ENCODE measurements around the gene NLGN4X.

Gene NLGN4X

DNA sequence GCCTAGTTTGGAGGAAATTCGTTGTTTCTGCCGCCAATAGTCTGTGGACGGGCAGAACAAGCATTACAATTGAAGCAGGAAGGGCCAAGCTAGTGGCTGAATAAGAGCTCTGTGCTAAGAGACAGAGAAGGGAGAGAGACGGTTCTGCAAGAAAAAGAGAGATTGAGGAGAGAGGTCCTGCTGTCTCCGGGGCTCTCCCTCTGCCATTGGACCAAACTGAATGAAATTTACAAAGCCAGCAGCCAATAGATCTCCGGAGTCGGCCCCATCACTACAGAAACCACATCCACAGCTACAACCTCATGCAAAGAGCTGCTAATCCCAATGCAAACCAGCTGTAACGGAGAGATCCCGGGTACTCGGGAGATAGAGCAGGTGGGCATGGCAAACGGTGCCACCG, at the start of gene NLGN4X:
TSS of gene NLGN4X (minus strand) at position 148 of the 400 bp plus-strand sequence. CDS start 77,401 bp downstream, outside the sequence.
- no peak for DNase-seq

DNA sequence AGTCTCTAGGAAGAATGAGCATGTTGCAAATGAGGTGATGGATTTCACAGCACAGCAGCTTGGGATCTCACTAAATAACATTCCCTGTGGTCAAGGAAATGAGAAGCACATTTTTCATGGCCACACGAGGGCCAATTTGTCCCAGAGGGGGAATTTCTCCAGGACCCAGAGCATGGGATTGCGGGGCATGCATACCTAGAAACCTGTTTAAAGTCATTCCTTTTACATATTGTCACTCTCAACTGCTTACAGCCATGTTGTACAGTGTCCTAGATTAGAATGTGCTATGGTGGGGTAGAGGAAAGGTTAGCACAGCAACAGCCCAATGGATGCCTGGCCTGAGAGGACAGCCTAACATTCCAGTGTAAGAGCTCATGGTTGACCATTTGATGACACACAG, 37.4 kb upstream of the NLGN4X start:
- DNase-seq, result no peak

DNA sequence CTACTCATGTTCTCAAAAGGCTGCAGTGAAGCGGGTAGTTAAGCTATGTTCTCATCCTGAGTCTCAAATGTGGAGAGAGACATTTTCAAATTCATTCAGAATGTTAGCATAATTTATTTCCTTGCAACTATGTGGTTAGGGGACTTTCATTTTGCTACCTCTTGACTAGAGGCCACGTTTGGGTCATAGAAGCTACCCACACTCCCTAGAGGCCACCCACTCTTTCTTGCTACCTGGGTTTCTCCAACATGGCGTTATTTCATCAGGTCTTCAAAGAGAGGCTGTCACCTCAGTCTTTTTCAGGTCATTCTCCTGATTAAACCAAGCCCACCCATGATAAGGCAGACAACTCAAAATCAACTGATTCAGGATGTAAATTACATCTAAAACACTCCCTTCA, 34.3 kb upstream of the NLGN4X start:
- DNase-seq, result no peak

DNA sequence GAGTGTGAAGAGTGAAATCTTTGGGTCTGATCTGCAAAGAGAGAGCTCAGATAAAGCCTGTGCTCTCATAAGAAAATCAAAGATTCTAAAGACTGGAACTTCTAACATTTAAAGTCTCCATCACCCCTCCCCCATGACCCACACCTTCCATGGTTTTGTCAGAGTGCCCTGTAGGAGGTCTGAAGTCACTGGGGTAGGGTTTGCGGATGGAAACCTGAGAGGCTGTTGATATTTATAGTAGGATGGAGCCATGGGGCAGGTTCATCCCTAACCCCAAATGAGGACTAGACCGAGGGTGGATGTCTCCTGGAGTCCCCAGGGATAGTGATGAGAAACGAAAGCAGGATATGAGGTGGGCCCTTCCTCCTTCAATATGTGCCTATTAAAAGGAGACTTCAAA, 28.4 kb upstream of the NLGN4X start:
- no peak for DNase-seq

DNA sequence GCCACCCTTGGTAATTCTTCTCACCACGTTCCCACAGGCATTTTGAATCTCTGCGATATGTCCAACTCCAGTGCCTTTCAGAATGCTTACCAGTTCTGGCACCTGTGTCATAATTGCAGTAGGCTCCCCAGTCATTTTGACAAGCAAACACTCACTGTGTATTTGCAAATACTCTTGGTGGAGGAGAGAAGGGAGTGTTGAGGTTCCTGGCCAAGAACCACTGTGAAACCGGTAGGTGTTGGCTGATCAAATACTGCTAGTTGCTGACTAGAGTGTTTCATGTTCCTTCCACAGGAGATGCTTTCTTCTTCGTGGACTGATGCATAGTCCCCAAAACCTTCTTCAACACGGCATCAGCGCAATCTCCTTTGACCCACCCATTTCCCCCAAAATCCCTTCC, 16.0 kb upstream of the NLGN4X start:
- DNase-seq, result no peak

DNA sequence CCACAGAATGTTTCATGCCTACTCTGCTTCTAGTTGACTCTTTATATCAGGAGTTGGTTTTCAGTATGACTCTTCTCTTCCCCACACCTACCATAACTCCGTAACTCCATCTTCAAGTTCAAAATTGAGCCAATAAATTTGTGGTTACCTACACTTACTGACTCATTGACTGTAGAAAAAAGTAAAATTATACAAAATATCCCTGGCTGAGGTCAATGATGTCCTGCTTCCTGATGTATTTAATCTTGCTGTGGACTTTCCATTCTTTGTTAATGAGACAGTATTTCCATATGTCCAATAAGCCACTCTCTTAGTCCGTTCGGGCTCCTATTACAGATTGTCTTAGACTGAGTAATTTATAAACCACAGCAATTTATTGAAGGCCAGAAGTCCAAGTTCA, 9.9 kb upstream of the NLGN4X start:
- no peak for DNase-seq

DNA sequence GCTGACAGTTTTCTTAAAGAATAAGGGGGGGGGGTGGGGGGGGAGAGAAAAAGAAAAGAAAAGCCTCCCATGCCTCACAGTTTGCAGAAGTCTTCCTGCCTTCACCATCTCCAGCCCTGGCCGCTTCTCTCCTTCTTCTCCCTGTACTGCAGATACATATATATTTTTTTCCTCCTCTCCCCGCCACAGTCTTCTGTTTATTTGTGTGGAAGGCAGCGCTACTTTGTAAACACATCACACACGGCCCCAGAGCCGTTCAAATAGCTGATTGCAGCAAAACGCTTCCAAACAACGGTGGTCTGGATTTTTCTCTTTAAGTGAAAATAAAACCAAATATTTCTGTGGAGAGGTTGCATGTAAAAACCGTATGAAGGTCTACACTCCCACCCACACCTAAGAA, 732 bp downstream of the NLGN4X start:
- no peak for DNase-seq

DNA sequence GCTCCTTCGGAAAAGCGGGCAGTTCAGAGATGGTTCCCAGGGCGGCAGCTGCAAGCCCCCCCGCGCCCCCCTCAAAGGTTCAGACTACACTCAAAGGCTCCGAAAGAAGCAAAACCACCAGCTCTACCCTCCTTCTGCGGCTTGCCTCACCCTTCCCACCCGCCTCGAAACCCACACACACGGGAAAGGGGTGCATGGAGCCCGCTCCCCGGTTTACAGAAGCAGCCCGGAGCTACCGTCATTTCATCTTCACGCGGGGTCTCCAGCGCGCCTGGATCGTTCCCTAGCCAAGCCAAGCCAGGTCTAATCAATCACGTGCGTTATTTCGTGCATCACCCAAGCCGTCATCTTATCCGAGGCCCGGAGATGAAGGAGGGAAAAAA, 1.2 kb downstream of the NLGN4X start:
- no peak for DNase-seq

DNA sequence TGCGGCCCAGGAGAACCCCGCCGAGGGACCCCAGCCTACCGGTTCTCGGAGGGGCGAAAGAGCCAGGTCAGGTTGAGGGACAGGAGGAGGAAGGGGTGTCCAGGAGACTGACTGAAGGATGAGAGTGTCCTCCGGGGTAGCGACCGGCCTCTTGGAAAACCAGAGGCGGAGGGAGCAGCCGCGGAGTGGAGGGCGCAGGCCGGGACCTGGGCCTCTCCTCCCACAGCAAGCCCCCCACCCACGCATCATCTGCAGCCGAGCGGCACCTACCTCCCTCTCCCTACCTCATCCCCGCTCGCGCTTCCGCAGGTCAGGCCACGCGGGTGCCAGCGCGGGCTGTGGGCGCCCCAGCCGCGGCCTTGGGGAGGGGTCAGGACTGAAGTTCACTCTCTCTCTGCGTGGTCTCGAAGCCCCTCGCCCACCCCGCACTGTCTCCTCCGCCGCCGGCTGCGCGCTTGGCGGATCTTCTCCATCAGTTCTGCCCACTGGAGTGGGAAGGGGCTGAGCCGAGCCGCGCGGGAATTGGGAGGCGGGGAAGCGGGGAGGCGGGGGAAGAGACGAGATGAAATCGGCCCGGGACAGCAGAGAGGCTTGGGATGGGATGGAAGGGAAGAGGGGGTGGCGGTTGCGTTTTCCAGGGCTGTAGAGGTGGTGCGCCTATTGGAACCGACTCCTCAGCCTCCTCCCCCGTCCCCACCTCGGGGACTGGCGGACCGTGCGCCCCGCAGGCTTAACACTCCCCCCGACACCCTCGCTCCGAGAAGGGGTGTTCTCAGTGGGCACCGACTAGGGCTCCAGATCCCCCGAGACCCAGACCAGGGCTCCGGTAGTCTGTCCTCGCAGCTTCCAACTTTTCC, 1.8 kb downstream of the NLGN4X start:
- no peak for DNase-seq

DNA sequence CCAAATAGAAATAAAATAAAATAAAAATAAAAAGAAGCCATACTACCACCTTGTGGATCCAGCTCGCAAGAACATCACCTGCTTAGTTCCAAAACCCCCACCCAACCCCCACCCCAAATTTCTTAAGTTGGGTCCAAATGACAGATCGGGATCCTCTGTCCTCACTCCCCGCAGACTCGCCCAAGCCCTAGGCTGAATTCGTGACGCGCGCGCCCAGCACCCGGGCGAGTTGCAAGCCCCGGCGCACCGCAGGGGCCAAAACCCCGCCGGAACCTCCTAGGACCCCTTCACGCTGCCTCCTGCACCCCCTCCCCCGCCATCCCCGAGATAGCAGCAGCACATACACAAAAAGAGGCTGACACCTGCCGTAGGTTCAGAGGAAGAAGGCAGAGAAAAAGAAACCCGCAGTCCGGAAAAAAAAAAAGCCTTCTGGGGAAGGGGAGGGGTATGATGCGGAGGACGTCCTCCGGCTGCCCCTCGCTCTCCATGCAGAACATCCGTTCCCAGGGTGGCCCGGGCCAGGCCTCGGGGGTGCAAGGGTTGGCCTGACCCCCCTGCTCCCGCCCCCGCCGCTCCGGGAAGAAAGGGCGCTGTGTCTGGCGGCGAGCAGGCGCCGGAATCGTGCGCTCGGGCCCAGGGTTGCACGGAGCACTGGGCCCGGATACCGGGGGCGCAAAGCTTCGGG, 2.6 kb downstream of the NLGN4X start:
- no peak for DNase-seq

DNA sequence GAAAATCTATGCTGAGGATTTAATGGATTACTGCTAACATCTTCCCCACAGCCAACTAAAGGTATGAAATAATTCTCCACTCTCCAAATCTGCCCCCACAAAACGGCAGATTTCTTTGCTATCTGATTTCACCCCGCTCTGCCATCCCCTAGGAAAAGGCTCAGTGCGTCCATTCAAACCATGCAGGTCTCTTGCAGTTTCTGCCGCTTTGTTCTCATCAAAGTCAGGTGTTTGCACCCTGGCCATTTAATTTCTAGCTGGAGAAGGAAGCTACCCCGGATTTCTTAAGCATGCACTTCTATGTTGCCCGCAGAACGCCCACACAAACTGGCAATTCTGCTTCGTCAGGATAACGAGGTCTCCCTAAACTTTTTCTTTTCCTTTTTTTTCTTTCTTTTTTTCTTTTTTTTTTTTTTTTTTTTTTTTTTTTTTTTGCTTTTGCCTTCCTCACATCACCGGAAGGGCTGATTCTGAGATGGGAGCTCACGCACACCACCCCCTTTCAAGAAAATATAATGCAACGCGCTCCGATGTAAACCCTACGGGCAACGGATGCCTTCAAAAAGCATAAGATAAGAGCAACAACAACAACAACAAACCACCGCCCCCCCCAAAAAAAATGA, 3.3 kb downstream of the NLGN4X start:
- DNase-seq, result peak; percentile 15

DNA sequence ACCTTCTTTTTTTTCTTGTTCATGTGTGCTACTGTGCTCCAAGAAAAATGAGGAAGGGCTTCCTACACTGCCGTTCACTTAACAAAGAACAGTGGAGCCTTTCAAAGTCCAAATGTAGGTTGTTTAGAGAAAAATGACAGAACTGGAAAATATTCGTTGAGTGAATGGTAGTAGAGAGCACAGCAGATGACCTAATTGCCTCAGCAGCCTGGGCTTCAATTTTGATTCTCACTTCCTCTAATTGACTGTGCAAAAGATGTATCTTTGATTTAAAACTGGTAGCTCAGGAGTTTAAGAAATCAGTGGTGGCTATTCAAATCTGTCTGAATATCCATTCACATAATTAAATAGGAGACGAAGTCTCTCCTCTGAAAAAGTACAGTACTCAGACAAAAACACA, 5.2 kb downstream of the NLGN4X start:
- DNase-seq, result no peak

DNA sequence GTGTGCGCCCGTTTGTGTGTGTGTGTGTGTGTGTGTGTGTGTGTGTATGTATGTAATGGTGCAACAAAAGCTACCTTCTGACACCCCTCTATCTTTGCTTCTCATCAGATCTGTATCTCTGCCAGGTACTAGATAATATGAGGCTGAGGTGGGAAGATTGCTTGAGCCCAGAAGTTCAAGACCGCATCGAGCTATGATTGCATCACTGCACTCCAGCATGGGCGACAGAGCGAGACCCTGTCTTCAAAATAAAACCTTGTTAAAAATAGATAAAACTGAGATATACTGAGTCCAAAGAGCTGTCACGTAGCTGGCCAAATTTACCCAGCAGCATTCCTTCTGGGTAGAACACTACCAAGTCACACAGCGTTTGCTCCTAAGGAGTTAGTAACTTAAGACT, 18.4 kb downstream of the NLGN4X start:
- no peak for DNase-seq

DNA sequence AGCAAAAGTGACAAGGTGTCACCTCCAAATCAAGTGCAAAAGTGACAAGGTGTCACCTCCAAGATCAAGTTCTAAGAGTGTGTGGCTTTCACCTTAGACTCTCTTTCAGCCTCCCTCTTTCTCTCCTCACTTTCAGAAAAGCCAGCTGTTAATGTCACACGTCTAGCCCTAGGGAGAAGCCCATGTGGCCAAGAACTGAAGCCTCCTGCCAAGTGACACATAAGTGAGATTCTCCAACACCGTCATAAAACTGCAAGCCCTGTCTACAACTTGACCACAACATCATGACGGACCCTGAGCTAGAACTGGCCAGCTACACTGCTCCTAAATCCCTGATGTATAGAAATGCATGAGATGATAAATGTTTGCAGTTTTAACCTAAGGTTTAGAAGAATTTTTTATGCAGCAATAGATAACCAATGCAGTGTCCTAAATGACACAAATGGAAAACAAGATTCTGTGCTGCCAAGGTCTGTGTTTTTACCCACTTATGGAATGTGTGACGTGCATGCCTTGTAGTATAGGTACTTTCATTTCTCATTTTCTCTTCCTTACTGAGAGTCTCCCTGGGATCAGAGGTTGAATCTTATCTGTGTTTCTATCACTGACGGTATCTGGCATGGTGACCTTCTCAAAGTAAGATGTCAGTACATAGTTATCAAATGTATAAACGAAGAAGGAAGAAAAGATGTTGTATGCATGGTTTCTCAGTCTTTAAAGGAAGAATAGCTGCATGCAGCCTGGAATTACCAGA, 25.0 kb downstream of the NLGN4X start:
- DNase-seq, result no peak

DNA sequence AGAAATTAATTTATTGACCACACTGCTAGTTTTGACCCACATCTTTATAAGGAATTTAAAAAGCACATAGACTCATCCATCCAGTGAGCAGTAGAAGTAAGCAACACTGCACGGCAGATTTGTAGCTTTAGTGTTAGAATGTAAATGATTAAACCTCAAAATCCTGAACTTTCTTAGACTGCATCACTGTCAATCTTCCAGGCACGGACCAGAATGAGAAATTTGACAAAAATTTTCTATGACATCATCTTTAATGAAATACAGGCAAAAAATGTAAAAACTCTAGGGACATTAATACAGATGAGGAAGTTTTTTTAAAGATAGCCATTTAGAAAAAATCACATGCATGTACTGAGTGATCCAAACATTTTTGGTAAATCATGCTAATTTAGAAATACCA, 29.2 kb downstream of the NLGN4X start:
- no peak for DNase-seq

DNA sequence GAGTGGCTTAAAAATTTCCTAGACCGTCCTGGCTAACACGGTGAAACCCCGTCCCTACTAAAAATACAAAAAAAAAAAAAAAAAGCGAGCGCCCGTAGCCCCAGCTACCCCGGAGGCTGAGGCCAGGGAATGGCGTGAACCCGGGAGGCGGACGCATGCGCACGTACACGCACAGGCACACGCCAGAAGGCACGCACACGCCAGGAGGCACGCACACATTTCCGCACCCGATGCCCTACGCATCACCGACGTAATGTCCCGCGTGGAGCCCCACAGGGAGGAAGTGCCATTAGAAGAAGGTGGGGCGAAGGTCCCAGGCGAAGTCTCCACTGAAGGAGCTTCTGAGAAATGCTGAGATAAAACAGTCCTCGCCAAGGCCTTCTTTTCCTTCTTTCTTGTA, 41.4 kb downstream of the NLGN4X start:
- no peak for DNase-seq

DNA sequence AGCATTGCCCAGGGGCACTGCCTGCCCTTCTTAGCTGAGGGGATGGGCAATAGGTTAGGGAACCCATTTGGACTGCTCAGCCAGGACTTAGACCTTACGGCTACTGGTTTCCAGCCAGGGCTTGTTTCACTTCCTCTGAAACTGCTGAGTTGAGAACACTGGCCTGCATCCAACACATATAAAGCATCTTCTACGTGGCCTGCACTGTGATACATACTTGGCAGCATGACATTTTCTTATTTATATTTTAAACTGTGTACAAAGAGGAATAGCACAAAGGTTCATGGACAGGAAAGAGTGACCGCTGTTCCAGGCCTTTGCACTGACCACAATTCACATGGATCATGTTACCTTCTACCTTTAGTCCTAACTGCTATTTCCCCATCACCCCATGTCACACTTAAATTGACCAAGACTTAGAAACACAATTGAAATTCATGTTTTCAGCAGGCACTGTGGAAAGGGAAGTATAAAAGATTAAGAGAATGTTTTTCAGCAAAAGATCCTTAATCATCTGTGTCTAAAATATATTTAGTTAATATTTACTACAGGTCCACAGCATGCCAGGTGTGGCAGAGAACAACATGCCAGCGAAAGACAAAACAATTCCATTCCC, 43.7 kb downstream of the NLGN4X start:
- no peak for DNase-seq

DNA sequence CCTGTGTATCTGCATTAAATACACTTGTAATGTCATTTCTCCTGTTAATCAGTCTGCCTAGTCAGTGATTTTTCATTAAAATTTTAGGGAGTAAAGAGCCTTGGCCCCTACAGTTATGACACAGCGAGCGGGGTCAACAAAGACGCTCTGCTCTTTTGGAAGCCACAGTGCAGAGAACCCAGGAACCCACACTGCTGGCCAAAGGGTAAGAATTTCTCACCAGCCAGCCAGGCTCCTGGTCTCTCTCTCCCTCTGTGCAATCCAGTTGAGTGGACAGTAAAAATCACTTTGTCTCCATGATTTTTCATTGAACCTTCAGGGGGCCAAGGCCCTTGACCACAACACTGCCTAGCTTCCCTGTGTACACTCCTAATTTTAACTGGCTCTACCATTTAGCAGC, 52.8 kb downstream of the NLGN4X start:
- DNase-seq, result no peak

DNA sequence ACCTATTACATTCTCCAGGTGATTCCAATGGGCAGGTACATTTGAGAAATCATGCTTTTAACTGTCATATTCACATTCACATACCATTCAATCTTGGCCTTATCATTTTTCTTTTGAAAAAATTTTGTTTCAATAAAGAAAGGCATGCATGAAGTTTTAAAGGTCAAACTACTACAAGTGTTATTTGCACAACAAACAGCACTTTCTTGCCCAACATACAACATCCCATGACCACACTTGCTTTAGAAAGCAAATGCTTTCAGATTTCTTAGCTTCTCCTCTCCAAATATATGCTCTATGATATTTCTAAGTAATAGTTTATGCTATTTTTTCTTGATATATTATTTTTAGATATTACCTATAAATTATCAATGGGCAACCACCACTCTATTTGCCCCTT, 58.2 kb downstream of the NLGN4X start:
- no peak for DNase-seq

DNA sequence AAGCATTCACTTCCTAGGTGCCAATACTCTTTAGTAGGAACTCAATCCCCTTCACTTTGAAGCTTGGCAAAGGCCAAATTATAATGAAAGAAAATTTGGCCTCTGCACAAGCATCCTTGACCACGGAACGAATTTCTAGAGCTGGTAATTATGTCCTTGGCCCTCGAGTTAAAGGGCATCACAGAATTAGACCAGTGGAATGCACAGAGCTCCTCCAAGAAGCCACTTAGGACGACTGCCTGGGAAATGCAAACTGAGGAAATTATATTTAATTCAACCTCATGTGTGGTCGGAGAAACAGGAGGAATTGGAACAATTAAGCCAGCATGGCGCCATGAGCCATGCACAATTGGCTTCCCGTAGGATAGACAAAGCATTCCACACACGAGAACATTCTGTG, 59.3 kb downstream of the NLGN4X start:
- no peak for DNase-seq

DNA sequence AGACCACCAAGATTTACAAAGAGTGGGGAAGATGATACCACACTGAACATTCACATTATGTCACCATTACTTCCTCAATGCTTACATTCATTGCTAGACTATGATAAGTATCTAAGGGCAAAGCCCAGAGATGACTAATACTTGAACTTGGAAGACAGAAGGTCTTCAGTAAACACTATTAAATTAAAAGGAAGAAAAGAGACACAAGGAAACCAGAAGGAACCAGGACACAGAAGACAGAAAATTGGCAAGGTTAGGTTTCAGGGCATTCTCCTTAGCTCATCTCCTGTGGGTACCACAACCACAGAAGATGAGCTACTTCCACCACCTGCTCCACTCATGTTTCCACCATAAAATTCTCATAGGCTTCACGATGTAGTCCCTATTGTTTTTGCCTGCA, 64.9 kb downstream of the NLGN4X start:
- no peak for DNase-seq

DNA sequence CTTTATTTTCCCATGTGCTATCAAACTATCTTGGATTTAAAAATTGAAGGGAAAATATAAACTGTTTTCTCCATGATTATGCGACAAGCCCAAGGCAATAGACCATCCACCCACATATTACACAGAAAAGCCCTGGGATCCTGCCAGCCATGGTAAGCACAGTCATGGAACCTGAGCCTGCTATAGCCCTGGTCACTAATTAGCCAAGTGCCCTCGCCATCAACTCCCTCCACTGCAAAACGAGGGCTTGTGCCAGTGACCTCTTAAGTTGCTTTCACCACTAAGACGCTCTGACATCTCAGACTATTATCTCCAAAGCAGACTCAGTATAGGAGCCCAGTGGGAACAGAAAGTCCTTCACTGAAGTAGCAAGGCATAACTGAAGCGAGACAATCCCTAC, 69.2 kb downstream of the NLGN4X start:
- no peak for DNase-seq

DNA sequence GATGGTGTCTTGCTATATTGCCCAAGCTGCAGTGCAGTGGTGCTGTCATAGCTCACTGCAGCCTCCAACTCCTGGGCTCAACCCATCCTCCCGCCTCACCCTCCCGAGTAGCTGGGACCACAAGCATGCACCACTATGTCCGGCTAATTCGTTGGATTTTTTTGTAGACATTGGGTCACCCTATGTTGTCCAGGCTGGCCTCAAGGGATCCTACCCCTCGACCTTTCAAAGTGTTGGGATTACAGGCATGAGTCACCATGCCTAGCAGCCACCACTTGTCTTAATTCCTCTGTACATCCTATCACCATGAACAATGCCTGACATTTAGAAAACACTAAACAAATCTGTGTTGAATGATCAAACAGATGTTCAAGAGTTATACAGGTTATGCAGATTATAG, 76.7 kb downstream of the NLGN4X start:
- no peak for DNase-seq

Data from NCI-H1694 treated with DMSO at 0.1 percent for 48 hours (cell line).